Neuronal stem cell (in vitro differentiated cells): ENCODE results near the gene CLDN25. TPM values are rescaled to one million over a fixed set of nuclear protein-coding genes. Genes with fewer than 3 reads are reported as not detected.

Experiments
- DNase-seq: peaks from one replicate; pipeline ENCODE4 v3.0.0-alpha.2; 2013; ENCODE audit warnings: low spot score
- H2AFZ ChIP-seq: one replicate; pipeline ENCODE4 v1.6.1; 2013; ENCODE audit warnings: mild to moderate bottlenecking, low read length, inconsistent platforms
- H2AK5ac ChIP-seq: 2 replicates; pipeline ENCODE4 v1.6.1; 2013; ENCODE audit warnings: low read depth, mild to moderate bottlenecking, inconsistent platforms, low read length, moderate library complexity, mixed read lengths
- H2BK120ac ChIP-seq: 2 replicates; pipeline ENCODE4 v1.6.1; 2013; ENCODE audit warnings: low read depth, mild to moderate bottlenecking, inconsistent platforms, low read length, moderate library complexity, mixed read lengths
- H2BK12ac ChIP-seq: one replicate; pipeline ENCODE4 v1.6.1; 2013; ENCODE audit warnings: low read length, inconsistent platforms
- H2BK15ac ChIP-seq: 2 replicates; pipeline ENCODE4 v1.6.1; 2013; ENCODE audit warnings: mild to moderate bottlenecking, low read length, inconsistent platforms, mixed read lengths
- H2BK5ac ChIP-seq: one replicate; pipeline ENCODE4 v1.6.1; 2013; ENCODE audit warnings: inconsistent platforms, mild to moderate bottlenecking, low read length, moderate library complexity
- H3K14ac ChIP-seq: one replicate; pipeline ENCODE4 v1.6.1; 2013; ENCODE audit warnings: low read length, inconsistent platforms
- H3K18ac ChIP-seq: 2 replicates; pipeline ENCODE4 v1.6.1; 2013; ENCODE audit warnings: low read length, inconsistent platforms
- H3K23ac ChIP-seq: 2 replicates; pipeline ENCODE4 v1.6.1; 2013; ENCODE audit warnings: low read depth, mild to moderate bottlenecking, mixed read lengths, low read length, inconsistent platforms; ENCODE audit not compliant: poor library complexity
- H3K27ac ChIP-seq: replicated peaks from 3 replicates; pipeline ENCODE4 v1.5.1; 2013; ENCODE audit warnings: low read length, inconsistent platforms
- H3K27me3 ChIP-seq, 3 experiments: 2 replicates each; pipeline ENCODE4 v1.6.1; 2013; ENCODE audit warnings: low read length in 3 of 3, mild to moderate bottlenecking in 2 of 3, inconsistent platforms in 1 of 3, low read depth in 1 of 3, mixed read lengths in 1 of 3, moderate library complexity in 1 of 3; ENCODE audit not compliant: control insufficient read depth in 3 of 3, insufficient read depth in 3 of 3
- H3K36me3 ChIP-seq, 2 donors: replicated peaks in 1 of 2; 2 replicates each; pipeline ENCODE4 v1.6.1; 2013; ENCODE audit warnings: low read length in 2 of 2; ENCODE audit not compliant: control insufficient read depth in 2 of 2, insufficient read depth in 2 of 2
- H3K4ac ChIP-seq: 2 replicates; pipeline ENCODE4 v1.6.1; 2013; ENCODE audit warnings: inconsistent platforms, mild to moderate bottlenecking, low read length, moderate library complexity
- H3K4me1 ChIP-seq, 2 donors: 1 replicate in 1 of 2; 2 replicates in 1 of 2; pipeline ENCODE4 v1.6.1; 2013; ENCODE audit warnings: low read length in 2 of 2, low read depth in 1 of 2; ENCODE audit not compliant: control insufficient read depth in 2 of 2, insufficient read depth in 1 of 2
- H3K4me2 ChIP-seq: one replicate; pipeline ENCODE4 v1.6.1; 2013; ENCODE audit warnings: mild to moderate bottlenecking, low read length, inconsistent platforms; ENCODE audit not compliant: insufficient read depth, poor library complexity, severe bottlenecking
- H3K4me3 ChIP-seq, 2 donors: 2 replicates each; pipeline ENCODE4 v1.5.1; 2013; ENCODE audit warnings: low read length in 2 of 2, mild to moderate bottlenecking in 2 of 2, inconsistent platforms in 1 of 2, moderate library complexity in 1 of 2
- H3K79me1 ChIP-seq: one replicate; pipeline ENCODE4 v1.6.1; 2013; ENCODE audit warnings: low read depth, mild to moderate bottlenecking, inconsistent platforms, low read length, moderate library complexity
- H3K9ac ChIP-seq: one replicate; pipeline ENCODE4 v1.6.1; 2013; ENCODE audit warnings: mild to moderate bottlenecking, low read depth, low read length, inconsistent platforms; ENCODE audit not compliant: poor library complexity
- H3K9me3 ChIP-seq, 2 donors: replicated peaks in 1 of 2; 2 replicates each; pipeline versions ENCODE3 to v1.6.1; 2013; ENCODE audit warnings: low read length in 2 of 2, mild to moderate bottlenecking in 2 of 2, inconsistent platforms in 1 of 2, low read depth in 1 of 2, mixed read lengths in 1 of 2, moderate library complexity in 1 of 2; ENCODE audit not compliant: control insufficient read depth in 2 of 2, insufficient read depth in 1 of 2
- H4K8ac ChIP-seq: one replicate; pipeline ENCODE4 v1.6.1; 2013; ENCODE audit warnings: low read depth, mild to moderate bottlenecking, inconsistent platforms, low read length, moderate library complexity
- H4K91ac ChIP-seq: one replicate; pipeline ENCODE4 v1.6.1; 2013; ENCODE audit warnings: low read length, low read depth, mild to moderate bottlenecking, inconsistent platforms; ENCODE audit not compliant: poor library complexity
- WGBS, 2 donors: extraction: QIAGEN DNeasy Blood & Tissue Kit; methylation state at CpG; one replicate each; pipeline ENCODE4 v1.1.7; 2013; ENCODE audit warnings: missing lambda C conversion rate in 2 of 2, mixed read lengths in 1 of 2; ENCODE audit not compliant: insufficient read length in 2 of 2, insufficient replicate concordance in 1 of 2; ENCODE audit errors: extremely low coverage in 2 of 2; 5-methylcytosine and 5-hydroxymethylcytosine counted together
- small RNA-seq: library from polyadenylated mRNA; stranded (forward); fragments of <200 nt; extraction: miRNeasy Mini kit (QIAGEN cat#:217004); gene quantifications from one replicate; pipeline ENCODE3, GENCODE V24; 2013; ENCODE audit not compliant: insufficient read depth

The CLDN25 gene

DNA sequence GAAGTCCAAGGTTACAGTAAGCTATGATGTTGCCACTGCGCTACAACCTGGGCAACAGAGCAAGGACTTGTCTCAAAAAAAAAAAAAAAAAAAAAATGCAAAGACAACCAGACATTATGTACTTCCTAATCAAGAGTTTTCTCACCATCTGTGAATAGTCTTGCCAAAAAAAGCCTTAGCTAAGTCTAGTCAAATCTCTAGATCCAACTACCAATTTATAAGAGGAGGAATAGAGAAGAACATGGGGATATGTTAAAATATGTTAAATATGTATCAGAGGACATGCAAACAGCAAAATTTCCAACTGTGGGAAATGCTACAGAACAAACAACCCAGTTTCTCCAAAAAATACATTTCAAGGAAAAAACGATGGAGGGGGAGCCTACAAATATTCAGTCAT lies 50.2 kb downstream of the CLDN25 start:
- peaks cover 7 to 99% of the 10 kb centered on the region in 2 donors for H3K36me3 ChIP-seq
- no peak overlapping the region for H3K4me3 ChIP-seq
- no peak overlapping the region for H2BK15ac ChIP-seq
- H3K18ac ChIP-seq = no peak overlapping the region
- no peak overlapping the region for H2BK5ac ChIP-seq
- no peak overlapping the region for H2BK12ac ChIP-seq
- no peak overlapping the region for H3K27ac ChIP-seq
- no peak overlapping the region for H2AK5ac ChIP-seq
- no peak overlapping the region for H3K23ac ChIP-seq
- H4K91ac ChIP-seq = no peak overlapping the region
- no peak overlapping the region for H3K4me2 ChIP-seq
- no peak overlapping the region for H2BK120ac ChIP-seq
- H3K9me3 ChIP-seq = peaks cover 0 to 11% of the 10 kb centered on the region in 2 donors
- peaks cover 0 to 8% of the 10 kb centered on the region in 2 donors for H3K4me1 ChIP-seq
- H3K4ac ChIP-seq = no peak overlapping the region
- H3K14ac ChIP-seq = no peak overlapping the region
- H4K8ac ChIP-seq = no peak overlapping the region
- H2AFZ ChIP-seq = no peak overlapping the region
- no CpG with 5 or more reads among the region's 2 CpGs for WGBS, 2 donors
- H3K79me1 ChIP-seq = no peaks in the 10 kb centered on the region
- no peaks in the 10 kb centered on the region for H3K27me3 ChIP-seq
- no peak for DNase-seq
- no peak overlapping the region for H3K9ac ChIP-seq

Small RNA genes within 50 kb of the gene (small RNA-seq; reads per million reads assigned to genes)
- gene LRRC37A13P (not detected), gene RPS29P19 (not detected)
